Left colon (tissue), 2 donors: ENCODE measurements around the gene TNRC6C. TPM values are rescaled to one million over a fixed set of nuclear protein-coding genes. Genes with fewer than 3 reads are reported as not detected.
A peak's percentile ranks its signal among the peaks of the same experiment; 100 is the strongest.

Experiments
- ATAC-seq: fragments of 200-7000 bp; cut with Tn5 transposase; one replicate; pipeline ENCODE4 v1.9.1; 2020; ENCODE audit warnings: mild to moderate bottlenecking, moderate library complexity
- DNase-seq, 2 donors: peaks; one replicate each; pipeline ENCODE4 v3.0.0-alpha.2; 2020
- intact Hi-C, 2 donors: fragments of 100-400 bp; cut with DNase I in 1 of 2; cut with micrococcal nuclease in 1 of 2; formaldehyde crosslinking; loops; one replicate each; pipeline versions ENCODE4 v1.11.2 to v1.14.0; 2022; cut with DNase I, micrococcal nuclease
- total RNA-seq, 2 donors: library from RNA; stranded (reverse); fragmentation: NEBNext Ultra II Directional; extraction: Animal tissue kit (Norgen Biotek cat#: 25700); gene quantifications; one replicate each; pipeline ENCODE4 v1.2.1, GENCODE V29; 2021
- donor health status: DM: no; HTN: no; CAD: no.
- donor health status: DM: yes; HTN: yes; CAD: no.

Gene TNRC6C
- total RNA-seq, 2 donors from 2014 or later: 13.2 to 18.2 TPM

GRCh38 chr17:78095035-78095434 lies 136.5 kb downstream of the TNRC6C start:
- no peak for DNase-seq
- ATAC-seq: no peak
- intact Hi-C loops: no loop called here

DNA sequence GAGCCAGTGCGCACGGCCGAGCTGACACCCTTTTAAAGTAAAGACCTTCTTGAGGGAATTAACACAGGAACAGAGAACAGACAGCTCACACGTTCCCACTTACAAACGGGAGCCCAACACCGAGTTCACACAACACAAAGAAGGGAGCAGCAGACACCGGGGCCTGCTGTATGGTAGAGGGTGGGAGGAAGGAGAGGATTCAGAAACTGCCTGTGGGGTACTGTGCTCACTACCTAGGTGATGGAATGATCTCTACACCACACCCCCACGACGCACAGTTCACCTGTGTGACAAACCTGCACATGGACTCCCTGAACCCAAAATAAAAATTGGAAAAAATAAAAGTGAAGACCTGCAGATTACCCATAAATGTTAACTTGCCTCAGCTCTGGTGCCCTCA lies 137.6 kb downstream of the TNRC6C start:
- DNase-seq: no peak
- intact Hi-C loops: no loop called here
- no peak for ATAC-seq

- intact Hi-C loops: no loop called here
- ATAC-seq: peak; percentile 60
- DNase-seq: no peak
Measured at GRCh38 chr17:78101112-78101511, 142.6 kb downstream of the TNRC6C start.

DNA sequence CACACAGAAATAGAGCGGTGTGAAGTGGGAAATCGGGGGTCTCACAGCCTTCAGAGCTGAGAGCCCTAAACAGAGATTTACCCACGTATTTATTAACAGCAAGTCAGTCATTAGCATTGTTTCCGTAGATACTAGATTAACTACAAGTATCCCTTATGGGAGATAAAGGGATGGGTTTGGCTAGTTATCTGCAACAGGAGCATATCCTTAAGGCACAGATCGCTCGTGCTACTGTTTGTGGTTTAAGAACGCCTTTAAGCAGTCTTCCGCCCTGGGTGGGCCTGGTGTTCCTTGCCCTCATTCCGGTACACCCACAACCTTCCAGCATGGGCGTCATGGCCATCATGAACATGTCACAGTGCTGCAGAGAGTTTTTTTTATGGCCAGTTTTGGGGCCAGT lies 143.0 kb downstream of the TNRC6C start:
- ATAC-seq: no peak
- no peak for DNase-seq
- intact Hi-C loops: no loop called here

- DNase-seq: no peak
- ATAC-seq: no peak
Measured at GRCh38 chr17:78103311-78103710, 144.8 kb downstream of the TNRC6C start.

GRCh38 chr17:78104540-78104941 lies 146.0 kb downstream of the TNRC6C start:
- intact Hi-C loops: no loop called here
- ATAC-seq (no peak), DNase-seq (no peak)

More at GRCh38 chr17:78103311-78103710, 144.8 kb downstream of the TNRC6C start:
- intact Hi-C loops: no loop called here

- intact Hi-C loops: no loop called here
- no peak for ATAC-seq
- DNase-seq: no peak
Measured at GRCh38 chr17:78105101-78105500, 146.6 kb downstream of the TNRC6C start.

DNA sequence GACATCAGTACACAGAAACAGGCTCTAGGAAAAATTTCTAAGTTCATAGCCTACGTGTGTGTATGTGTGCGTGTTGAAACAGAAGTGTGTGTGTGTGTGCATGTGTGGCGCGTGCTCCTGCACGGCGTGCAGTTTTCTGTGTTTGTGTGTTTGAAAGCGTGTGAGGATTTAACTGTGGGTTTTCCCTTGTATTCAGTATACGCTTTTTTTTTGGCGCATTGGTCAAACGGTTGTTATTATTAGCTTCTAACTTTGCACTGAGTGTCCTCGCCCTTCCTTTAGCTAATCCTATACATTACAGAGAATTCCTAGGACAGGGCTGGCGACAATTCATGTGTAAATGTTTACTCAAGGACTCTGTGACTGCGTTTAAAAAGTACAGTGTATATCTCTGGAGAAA lies 147.0 kb downstream of the TNRC6C start:
- intact Hi-C loops: no loop called here
- DNase-seq: no peak
- ATAC-seq: peak; percentile 36

- DNase-seq (no peak), ATAC-seq (no peak)
- intact Hi-C loops: no loop called here
Measured at GRCh38 chr17:78106211-78106610, 147.7 kb downstream of the TNRC6C start.

DNA sequence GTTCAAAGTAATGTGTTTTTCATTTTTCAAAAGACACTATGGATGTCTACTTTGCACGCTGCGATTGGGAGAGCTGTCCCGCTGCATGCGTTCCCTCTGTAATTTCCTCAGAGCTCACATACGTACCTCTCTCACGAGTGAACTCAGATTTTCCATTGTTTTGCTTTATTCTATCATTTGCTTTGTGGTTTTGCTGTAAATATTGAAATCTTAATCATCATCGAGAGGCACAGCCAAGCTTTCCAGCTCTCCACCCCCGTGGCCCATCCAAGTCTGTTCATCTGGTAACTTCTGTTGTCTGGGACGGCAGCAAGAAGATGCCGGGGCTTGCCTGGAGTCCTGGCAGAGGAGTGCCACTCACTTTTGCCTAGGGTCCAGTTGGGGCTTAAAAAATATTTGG lies 149.0 kb downstream of the TNRC6C start:
- DNase-seq (no peak), ATAC-seq (no peak)
- intact Hi-C loops: no loop called here

GRCh38 chr17:78107976-78108725 lies 149.6 kb downstream of the TNRC6C start:
- DNase-seq (no peak), ATAC-seq (no peak)
- intact Hi-C loops: no loop called here

- ATAC-seq: no peak
- DNase-seq: no peak
- intact Hi-C loops: no loop called here
Measured at GRCh38 chr17:78108726-78109488, 150.4 kb downstream of the TNRC6C start.

GRCh38 chr17:78109489-78109761 lies 150.9 kb downstream of the TNRC6C start:
- ATAC-seq (no peak), DNase-seq (no peak)
- intact Hi-C loops: no loop called here

- DNase-seq: no peak
Measured at GRCh38 chr17:78110363-78111015, 152.0 kb downstream of the TNRC6C start.

GRCh38 chr17:78111016-78111726 lies 152.7 kb downstream of the TNRC6C start:
- intact Hi-C loops: loop anchor here (10.0 kb wide), 2 partner anchors 64 to 134 kb away; no protein-coding TSS in a partner anchor
- DNase-seq: no peak
- no peak for ATAC-seq

More at GRCh38 chr17:78110363-78111015, 152.0 kb downstream of the TNRC6C start:
- intact Hi-C loops: loop anchor here (10.0 kb wide), 2 partner anchors 64 to 134 kb away; no protein-coding TSS in a partner anchor
- no peak for ATAC-seq

GRCh38 chr17:78111727-78112517 lies 153.4 kb downstream of the TNRC6C start:
- intact Hi-C loops: loop anchor here (10.0 kb wide), 2 partner anchors 63 to 133 kb away; no protein-coding TSS in a partner anchor
- ATAC-seq (peak; percentile 6), DNase-seq (no peak)

GRCh38 chr17:78112518-78113471 lies 154.3 kb downstream of the TNRC6C start:
- peak in 1 of 2 donors; percentile 84 for DNase-seq
- intact Hi-C loops: loop anchor here (10.0 kb wide), 2 partner anchors 62 to 132 kb away; no protein-coding TSS in a partner anchor
- peak; percentile 79 for ATAC-seq
